ENCODE measurements around the gene PHLDB3. TPM values are rescaled to one million over a fixed set of nuclear protein-coding genes. Genes with fewer than 3 reads are reported as not detected.

The PHLDB3 gene
- total and polyA plus RNA-seq, 2 of the 13 experiments (the other 11 are each of a cell fraction or from before 2014, with no cell fraction given): 11.3 to 14.5 TPM

DNA sequence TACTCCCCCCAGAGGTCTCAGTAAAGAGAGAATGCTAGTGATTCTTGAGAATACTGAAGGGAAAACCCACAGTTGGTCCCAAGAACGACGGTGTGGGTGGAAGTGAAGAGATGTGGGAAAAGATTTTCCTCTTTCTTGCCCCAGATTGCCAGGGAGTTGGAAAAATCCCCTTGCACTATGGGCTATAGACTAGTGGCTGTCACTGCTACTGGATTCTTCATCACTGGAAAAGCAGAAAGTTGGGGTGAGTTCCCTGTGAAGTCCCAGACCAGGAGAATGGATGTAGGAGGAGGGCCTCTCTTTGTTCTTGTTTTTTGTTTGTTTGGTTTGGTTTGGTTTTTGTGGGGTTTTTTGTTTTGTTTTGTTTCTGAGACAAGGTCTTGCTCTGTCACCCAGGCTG, 50.5 kb downstream of the PHLDB3 start (continued):
- TF ChIP-seq KDM4B (CRISPR knock-in tag; IDR thresholded peaks at IDR 0.05) (no peak), NKX3-1 (CRISPR knock-in tag; IDR thresholded peaks at IDR 0.05) (no peak), CBX1 (IDR thresholded peaks at IDR 0.05; ENCODE audit: low read depth) (no peak), NAIF1 (CRISPR knock-in tag; IDR thresholded peaks at IDR 0.05; ENCODE audit: borderline replicate concordance) (no peak), ZNF34 (CRISPR knock-in tag; IDR thresholded peaks at IDR 0.05; ENCODE audit: borderline replicate concordance) (no peak), SIN3B (IDR thresholded peaks at IDR 0.05; ENCODE audit: low read length) (no peak), THAP9 (CRISPR knock-in tag; IDR thresholded peaks at IDR 0.05; ENCODE audit: borderline replicate concordance) (no peak)

DNA sequence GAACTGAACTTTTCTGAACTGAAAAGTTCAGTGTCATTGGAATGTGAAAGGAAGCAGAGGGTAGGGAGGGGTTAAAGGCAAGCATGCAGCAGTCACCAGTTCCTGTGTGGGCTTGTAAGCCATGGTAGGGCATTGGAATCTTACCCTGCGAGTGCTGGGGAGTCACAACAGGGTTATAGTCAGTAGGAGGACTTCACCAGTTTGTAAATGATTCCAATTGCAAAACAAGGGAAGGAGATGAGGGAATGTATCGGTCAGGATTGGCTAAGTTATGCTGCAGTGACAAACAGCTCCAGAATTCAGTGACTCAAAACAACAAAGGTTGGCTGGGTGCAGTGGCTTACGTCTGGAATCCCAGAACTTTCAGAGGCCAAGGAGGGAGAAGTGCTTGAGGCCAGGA, 52.0 kb downstream of the PHLDB3 start:
- no peak overlapping the region for H3K4me2 ChIP-seq (ENCODE audit: low read depth, low read length)
- no peaks in the 10 kb centered on the region for H4K20me1 ChIP-seq (ENCODE audit: insufficient read depth, low read length)
- no peak overlapping the region for H3K27ac ChIP-seq (ENCODE audit: extremely low read length, insufficient read depth, low read length)
- H2AFZ ChIP-seq (ENCODE audit: low read length): no peak overlapping the region
- peaks cover 10% of the 10 kb centered on the region; the same call in 1 of the 2 replicates for H3K4me1 ChIP-seq (ENCODE audit: insufficient read depth, low read length)
- no peak for TF ChIP-seq TAF15 (IDR thresholded peaks at IDR 0.05; ENCODE audit: low read depth, low read length, poor library complexity, severe bottlenecking)
- TF ChIP-seq TARDBP (CRISPR knock-in tag; IDR thresholded peaks at IDR 0.05): no peak
- TF ChIP-seq, protein P1, sequence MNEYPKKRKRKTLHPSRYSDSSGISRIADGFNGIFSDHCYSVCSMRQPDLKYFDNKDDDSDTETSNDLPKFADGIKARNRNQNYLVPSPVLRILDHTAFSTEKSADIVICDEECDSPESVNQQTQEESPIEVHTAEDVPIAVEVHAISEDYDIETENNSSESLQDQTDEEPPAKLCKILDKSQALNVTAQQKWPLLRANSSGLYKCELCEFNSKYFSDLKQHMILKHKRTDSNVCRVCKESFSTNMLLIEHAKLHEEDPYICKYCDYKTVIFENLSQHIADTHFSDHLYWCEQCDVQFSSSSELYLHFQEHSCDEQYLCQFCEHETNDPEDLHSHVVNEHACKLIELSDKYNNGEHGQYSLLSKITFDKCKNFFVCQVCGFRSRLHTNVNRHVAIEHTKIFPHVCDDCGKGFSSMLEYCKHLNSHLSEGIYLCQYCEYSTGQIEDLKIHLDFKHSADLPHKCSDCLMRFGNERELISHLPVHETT (CRISPR knock-in tag; conservative IDR thresholded peaks at IDR 0.05): no peak
- peak; percentile 42; the same call in 1 of the 2 replicates for TF ChIP-seq ZNF652 (CRISPR knock-in tag; IDR thresholded peaks at IDR 0.05; ENCODE audit: borderline replicate concordance, low read depth)
- peak; percentile 84; the same call in 1 of the 2 replicates for TF ChIP-seq RBAK (CRISPR knock-in tag; IDR thresholded peaks at IDR 0.05)
- no peak for TF ChIP-seq ZNF260 (CRISPR knock-in tag; IDR thresholded peaks at IDR 0.05; ENCODE audit: borderline replicate concordance, low read depth)
- TF ChIP-seq PHF5A (CRISPR knock-in tag; IDR thresholded peaks at IDR 0.05; ENCODE audit: low read depth, unreplicated experiment): no peak
- peak; percentile 98 for TF ChIP-seq ZNF12 (CRISPR knock-in tag; IDR thresholded peaks at IDR 0.05)
- TF ChIP-seq CENPX (CRISPR knock-in tag; IDR thresholded peaks at IDR 0.05): no peak
- ATAC-seq (no peak), FAIRE-seq (no peak), DNase-seq (ENCODE audit: low spot score) (no peak)
- no TSS peak for BruUV-seq (replicated peaks)
- no peaks in the 10 kb centered on the region for H3K9me3 ChIP-seq (ENCODE audit: low read length)
- H3K9ac ChIP-seq (ENCODE audit: insufficient read depth, low read depth, low read length): no peak overlapping the region
- ChIA-PET POLR2A (no interaction called here), CTCF (ENCODE audit: low intra/inter-chr PET ratio, low total read pairs) (no interaction called here)
- H3K4me3 ChIP-seq (replicated peaks in 1 of 3; ENCODE audit: insufficient read depth in 1 of 3, low read depth in 2 of 3, low read length in 3 of 3): no peak overlapping the region
- intact Hi-C loops (cut with micrococcal nuclease; ENCODE audit: unreplicated experiment) (no loop called here), in situ Hi-C loops (cut with HindIII; ENCODE audit: extremely low pct_ligation_motif_present, low pct_unique_long_range_greater_than_20kb) (no loop called here)
- 46% methylated on average over 3 of the region's 3 CpGs for WGBS (ENCODE audit: low lambda C conversion rate)
- H3K79me2 ChIP-seq (ENCODE audit: insufficient read depth, low read length): no peaks in the 10 kb centered on the region
- H3K36me3 ChIP-seq (replicated peaks in 1 of 2; ENCODE audit: control insufficient read depth in 1 of 2, insufficient read depth in 2 of 2, low read length in 2 of 2): no peaks in the 10 kb centered on the region
- H3K27me3 ChIP-seq (ENCODE audit: control insufficient read depth in 1 of 2, insufficient read depth in 2 of 2, low read length in 2 of 2): no peaks in the 10 kb centered on the region
